Measurements from ENCODE around the gene OR1B1. TPM values are rescaled to one million over a fixed set of nuclear protein-coding genes. Genes with fewer than 3 reads are reported as not detected.

OR1B1 gene
- total and polyA plus RNA-seq, 2 of the 8 experiments (the other 6 are each of a cell fraction or from before 2014, with no cell fraction given) = not detected

DNA sequence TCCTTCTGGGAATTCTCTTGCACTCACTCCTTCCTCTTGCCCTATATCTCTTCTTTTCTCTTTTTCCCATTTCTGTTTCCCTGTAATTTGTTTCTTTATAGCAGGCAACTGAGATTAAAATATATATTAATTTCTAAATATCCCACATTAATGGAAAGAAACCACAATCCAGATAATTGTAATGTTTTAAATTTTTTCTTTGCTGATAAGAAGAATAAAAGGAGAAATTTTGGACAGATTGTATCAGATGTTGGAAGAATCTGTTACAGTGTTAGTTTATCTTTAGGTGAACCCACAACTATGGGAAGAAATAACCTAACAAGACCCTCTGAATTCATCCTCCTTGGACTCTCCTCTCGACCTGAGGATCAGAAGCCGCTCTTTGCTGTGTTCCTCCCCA lies 4.0 kb upstream of the OR1B1 start, which contains the start of gene OR1L1:
Gene OR1L1, plus strand, starts transcription at position 301 of the 400 bp plus-strand sequence. Its CDS starts 0 bp downstream, at position 301.
- H3K23ac ChIP-seq (ENCODE audit: insufficient read length) = no peak within 1 kb of the TSS
- TF ChIP-seq RNF2 (IDR thresholded peaks at IDR 0.05; ENCODE audit: borderline replicate concordance, low read depth, low read length, missing control alignments, poor library complexity, severe bottlenecking) (no peak), FOSL1 (IDR thresholded peaks at IDR 0.05; ENCODE audit: insufficient read depth, low read depth, low read length) (no peak), JUND (IDR thresholded peaks at IDR 0.05; ENCODE audit: low read length) (no peak), RAD21 (IDR thresholded peaks at IDR 0.05 in 1 of 2, conservative IDR thresholded peaks at IDR 0.05 in 1 of 2; ENCODE audit: low read depth in 2 of 2, low read length in 2 of 2) (no peak), RXRA (IDR thresholded peaks at IDR 0.05; ENCODE audit: insufficient read depth, low read depth, low read length) (no peak), POLR2AphosphoS5 (IDR thresholded peaks at IDR 0.05; ENCODE audit: low read depth, low read length) (no peak), TAF1 (IDR thresholded peaks at IDR 0.05; ENCODE audit: low read depth, low read length) (no peak), KDM4A (IDR thresholded peaks at IDR 0.05; ENCODE audit: low read depth, low read length, severe bottlenecking) (no peak), TCF12 (IDR thresholded peaks at IDR 0.05; ENCODE audit: low read depth, low read length) (no peak), CBX8 (IDR thresholded peaks at IDR 0.05; ENCODE audit: borderline replicate concordance, low read depth, low read length) (no peak), HDAC6 (IDR thresholded peaks at IDR 0.05; ENCODE audit: low read depth, low read length) (no peak), GTF2F1 (IDR thresholded peaks at IDR 0.05; ENCODE audit: borderline replicate concordance, low read depth, low read length) (no peak), SIX5 (IDR thresholded peaks at IDR 0.05; ENCODE audit: low read depth, low read length) (no peak), CBX5 (IDR thresholded peaks at IDR 0.05; ENCODE audit: low read depth, low read length) (no peak), POU5F1 (IDR thresholded peaks at IDR 0.05; ENCODE audit: low read depth, low read length) (no peak), SIRT6 (IDR thresholded peaks at IDR 0.05; ENCODE audit: low read length) (no peak)

More for the DNA sequence above, 4.0 kb upstream of the OR1B1 start, which contains the start of gene OR1L1:
- H4K8ac ChIP-seq (ENCODE audit: extremely low read depth, insufficient read depth, low read length) = no peak within 1 kb of the TSS
- H3K56ac ChIP-seq (replicated peaks; ENCODE audit: insufficient read length, low read depth, low read length) = no peak within 1 kb of the TSS
- ChIA-PET CTCF (ENCODE audit: partially characterized antibody) (no interaction called here), POLR2A (ENCODE audit: partially characterized antibody) (no interaction called here)
- H2AFZ ChIP-seq (ENCODE audit: low read length) = no peak within 1 kb of the TSS
- no peak within 1 kb of the TSS for H3K4me2 ChIP-seq (ENCODE audit: insufficient read depth in 1 of 2, low read depth in 2 of 2, low read length in 2 of 2)
- no peak within 1 kb of the TSS for H3K4ac ChIP-seq (replicated peaks; ENCODE audit: insufficient read length, low read depth, low read length)
- H2AK5ac ChIP-seq (ENCODE audit: low read depth, low read length) = no peak within 1 kb of the TSS
- H3K9ac ChIP-seq (replicated peaks in 1 of 4; ENCODE audit: extremely low read depth in 1 of 4, low read depth in 3 of 4, low read length in 3 of 4) = no peak within 1 kb of the TSS
- no peak within 1 kb of the TSS for H2BK20ac ChIP-seq (ENCODE audit: low read length)
- no peak for DNase-seq (ENCODE audit: low read depth in 1 of 2, low spot score in 2 of 2)
- H3K4me1 ChIP-seq (replicated peaks in 1 of 4; ENCODE audit: control insufficient read depth in 3 of 4, insufficient read depth in 4 of 4, low read length in 3 of 4) = no peaks in the 10 kb centered on the region
- H2BK12ac ChIP-seq (ENCODE audit: low read depth, low read length) = no peak within 1 kb of the TSS
- H3K79me2 ChIP-seq (ENCODE audit: control insufficient read depth in 1 of 2, insufficient read depth in 2 of 2, low read length in 2 of 2) = no peaks in the 10 kb centered on the region
- H3K27me3 ChIP-seq (replicated peaks in 1 of 4; ENCODE audit: control insufficient read depth in 3 of 4, extremely low read depth in 1 of 4, insufficient read depth in 3 of 4, low read length in 3 of 4) = no peaks in the 10 kb centered on the region
- no peak within 1 kb of the TSS for H2BK120ac ChIP-seq (replicated peaks; ENCODE audit: low read depth, low read length)
- H4K91ac ChIP-seq (replicated peaks; ENCODE audit: insufficient read length, low read length) = no peak within 1 kb of the TSS
- no peak within 1 kb of the TSS for H2BK15ac ChIP-seq (ENCODE audit: low read length)
- no peak for FAIRE-seq
- no peak within 1 kb of the TSS for H3K18ac ChIP-seq (ENCODE audit: extremely low read depth, low read length)
- no peak within 1 kb of the TSS for H3K4me3 ChIP-seq (ENCODE audit: extremely low read depth in 1 of 4, insufficient read depth in 2 of 4, low read depth in 3 of 4, low read length in 4 of 4)
- no peaks in the 10 kb centered on the region for H4K20me1 ChIP-seq (replicated peaks in 1 of 2; ENCODE audit: control insufficient read depth in 1 of 2, insufficient read depth in 2 of 2, low read length in 2 of 2)
- H3K79me1 ChIP-seq (ENCODE audit: low read depth, low read length) = no peaks in the 10 kb centered on the region
- no peaks in the 10 kb centered on the region for H3K23me2 ChIP-seq (ENCODE audit: low read depth, low read length)
- H3K9me3 ChIP-seq (ENCODE audit: insufficient read depth in 2 of 2, low read depth in 1 of 2, low read length in 1 of 2) = peaks cover 68 to 74% of the 10 kb centered on the region in 2 experiments
- WGBS, 2 experiments (ENCODE audit: extremely low coverage in 1 of 2, insufficient coverage in 1 of 2, insufficient read length in 1 of 2, insufficient replicate concordance in 2 of 2, low coverage in 1 of 2, low lambda C conversion rate in 2 of 2, missing lambda C conversion rate in 1 of 2) = 31% methylated on average over 2 of the region's 2 CpGs; no CpG with 5 or more reads in 1 of the 2 experiments
- no peak within 1 kb of the TSS for H4K5ac ChIP-seq (ENCODE audit: insufficient read length, low read depth, low read length)
- H2BK5ac ChIP-seq (ENCODE audit: low read depth, low read length) = no peak within 1 kb of the TSS
- H3K27ac ChIP-seq (ENCODE audit: low read depth, low read length) = no peak within 1 kb of the TSS
- H3K14ac ChIP-seq (ENCODE audit: insufficient read length) = no peak within 1 kb of the TSS
- H3K36me3 ChIP-seq (ENCODE audit: control insufficient read depth in 2 of 4, insufficient read depth in 4 of 4, low read length in 3 of 4) = no peaks in the 10 kb centered on the region

Measured in H1 (cell line).